Subcutaneous adipose tissue (tissue), 4 donors: ENCODE data around the gene GART. TPM values are rescaled to one million over a fixed set of nuclear protein-coding genes. Genes with fewer than 3 reads are reported as not detected.

Source experiments
- CTCF ChIP-seq: fragments of 450-650 bp; IDR thresholded peaks from one replicate; pipeline ENCODE4 v1.5.1; 2016; ENCODE audit warnings: low read depth, mild to moderate bottlenecking, control low read depth, antibody characterized with exemption, moderate library complexity
- total RNA-seq, 4 donors: library from RNA; depleted of rRNA; stranded (reverse); fragments of >200 nt; gene quantifications; one replicate each; pipeline ENCODE4 v1.1.0, GENCODE V29; 2016

Gene GART
- total RNA-seq, 4 donors from 2014 or later, result 92.9 to 192 (median 128) TPM

GRCh38 chr21:33561373-33561772, 19.5 kb upstream of the GART start:
- TF ChIP-seq CTCF, result no peak

GRCh38 chr21:33560965-33561364, 19.0 kb upstream of the GART start:
- TF ChIP-seq CTCF, result no peak

- no peak for TF ChIP-seq CTCF
Observed at GRCh38 chr21:33559813-33560212, 17.9 kb upstream of the GART start.

DNA sequence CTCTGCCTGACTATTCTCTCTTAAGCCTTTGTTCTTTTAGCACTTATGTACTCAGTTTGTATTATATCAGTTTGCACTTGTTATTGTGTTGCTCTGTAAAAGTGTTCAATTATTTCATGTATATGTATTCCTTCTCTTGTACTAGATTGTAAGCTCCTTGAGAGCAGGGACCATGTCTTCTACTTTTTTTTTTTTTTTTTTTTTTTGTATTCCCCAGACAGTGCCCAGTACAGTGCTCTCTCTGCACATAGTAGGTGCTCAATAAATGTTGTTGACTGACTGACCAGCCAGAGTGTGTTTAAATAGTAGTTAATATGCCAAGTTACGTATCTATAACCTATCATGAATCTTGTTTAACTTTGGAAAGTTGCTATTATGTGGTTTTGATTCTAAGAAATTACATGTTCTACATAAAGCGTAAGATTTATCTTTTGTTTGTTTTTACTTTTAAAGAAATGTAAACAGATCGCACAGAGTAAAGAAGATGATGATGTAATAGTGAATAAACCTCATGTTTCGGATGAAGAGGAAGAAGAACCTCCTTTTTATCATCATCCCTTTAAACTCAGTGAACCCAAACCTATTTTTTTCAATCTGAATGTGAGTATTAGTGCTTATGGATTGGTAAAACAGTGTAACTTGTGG, 17.0 kb upstream of the GART start:
- no peak for TF ChIP-seq CTCF

DNA sequence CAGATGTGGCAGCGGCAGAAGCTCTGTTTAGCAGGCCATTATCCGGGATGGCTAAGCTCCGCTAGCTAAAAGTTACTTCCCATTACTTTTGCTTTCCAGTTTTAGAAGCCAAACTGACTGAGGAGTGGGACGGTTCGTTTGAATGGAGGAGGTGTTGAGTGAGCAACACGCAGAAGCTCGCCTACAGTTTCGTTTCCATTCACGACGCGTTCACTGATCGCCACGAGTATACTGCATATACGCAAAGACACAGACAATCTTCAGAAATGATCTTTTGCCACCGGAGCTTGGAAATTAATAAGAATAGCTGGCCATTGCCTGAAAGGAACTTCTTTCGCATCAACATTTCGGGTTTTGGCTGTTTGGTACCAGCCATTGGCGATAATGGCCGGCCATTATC, 15.5 kb upstream of the GART start:
- TF ChIP-seq CTCF, result no peak

- TF ChIP-seq CTCF, result no peak
Observed at GRCh38 chr21:33554982-33555344, 13.0 kb upstream of the GART start.

GRCh38 chr21:33554236-33554981, 12.5 kb upstream of the GART start:
- TF ChIP-seq CTCF, result no peak
